HG02840 (cell line): Measurements from ENCODE around the gene MAPK10.
"Not testable (repeated sequence)": the region's sequence is repeated elsewhere in the genome, so short reads cannot be mapped to it uniquely, and the experiment has no call there.

ENCODE experiments used
- ATAC-seq: cut with Tn5 transposase; IDR thresholded peaks from one replicate; pipeline ENCODE4 v1.9.1; 2021; ENCODE audit warnings: mild to moderate bottlenecking, moderate library complexity, moderate number of reproducible peaks; ENCODE audit not compliant: unreplicated experiment, low FRiP score

MAPK10 gene

DNA sequence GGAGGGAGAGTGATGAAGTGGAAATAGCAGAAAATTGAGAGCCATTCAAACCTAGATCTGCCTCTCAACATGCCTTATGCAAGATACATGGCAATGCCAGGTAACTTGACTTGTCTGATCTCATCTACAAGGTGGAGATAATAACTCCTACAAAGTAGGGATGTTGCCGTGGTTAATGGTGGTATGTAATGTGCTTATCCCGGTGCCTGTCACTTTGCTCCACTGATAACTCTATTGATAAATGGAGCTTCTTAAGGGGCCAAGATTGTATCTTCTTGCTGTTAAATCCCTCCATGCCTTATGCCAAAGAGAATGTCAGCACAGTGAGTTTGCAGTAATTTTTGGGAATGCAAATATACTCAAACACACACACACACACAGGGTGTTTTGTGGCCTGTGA, 355.8 kb downstream of the MAPK10 start:
- ATAC-seq: no peak

DNA sequence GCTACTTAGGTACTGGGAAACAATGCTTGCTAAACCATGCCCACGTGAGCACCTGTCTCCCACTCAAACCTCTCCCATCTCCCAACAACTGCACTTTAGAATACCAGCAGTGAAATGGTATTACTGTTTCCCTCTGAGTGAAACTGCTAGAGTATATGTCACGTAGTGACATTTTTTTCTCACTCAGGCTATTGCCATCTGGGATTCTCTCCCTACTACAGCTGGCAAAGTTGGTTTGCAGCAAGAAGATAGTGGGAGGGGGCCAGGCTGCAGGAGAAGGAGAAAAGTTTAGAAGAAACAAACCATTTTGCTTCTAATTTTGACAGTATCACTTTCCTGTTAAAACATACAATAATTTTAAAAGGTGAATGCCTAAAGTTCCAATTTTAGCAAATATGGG, 358.3 kb downstream of the MAPK10 start:
- ATAC-seq: no peak

DNA sequence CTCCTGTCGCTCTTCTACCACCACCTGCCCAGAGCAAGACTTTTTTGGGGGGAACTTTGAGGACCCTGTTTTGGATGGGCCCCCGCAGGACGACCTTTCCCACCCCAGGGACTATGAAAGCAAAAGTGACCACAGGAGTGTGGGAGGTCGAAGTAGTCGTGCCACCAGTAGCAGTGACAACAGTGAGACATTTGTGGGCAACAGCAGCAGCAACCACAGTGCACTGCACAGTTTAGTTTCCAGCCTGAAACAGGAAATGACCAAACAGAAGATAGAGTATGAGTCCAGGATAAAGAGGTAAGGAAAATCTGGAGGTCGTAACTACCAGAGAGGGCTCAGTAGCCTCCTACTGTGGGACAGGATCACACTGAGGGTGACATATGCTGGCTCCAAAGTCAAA, 364.5 kb downstream of the MAPK10 start:
- ATAC-seq: no peak

DNA sequence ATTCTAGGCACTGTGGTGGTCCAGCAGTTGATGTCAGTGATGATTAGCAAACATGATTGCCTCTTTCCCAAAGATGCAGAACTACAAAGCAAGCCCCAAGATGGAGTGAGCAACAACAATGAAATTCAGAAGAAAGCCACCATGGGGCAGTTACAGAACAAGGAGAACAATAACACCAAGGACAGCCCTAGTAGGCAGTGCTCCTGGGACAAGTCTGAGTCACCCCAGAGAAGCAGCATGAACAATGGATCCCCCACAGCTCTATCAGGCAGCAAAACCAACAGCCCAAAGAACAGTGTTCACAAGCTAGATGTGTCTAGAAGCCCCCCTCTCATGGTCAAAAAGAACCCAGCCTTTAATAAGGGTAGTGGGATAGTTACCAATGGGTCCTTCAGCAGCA, 365.3 kb downstream of the MAPK10 start:
- no peak for ATAC-seq

DNA sequence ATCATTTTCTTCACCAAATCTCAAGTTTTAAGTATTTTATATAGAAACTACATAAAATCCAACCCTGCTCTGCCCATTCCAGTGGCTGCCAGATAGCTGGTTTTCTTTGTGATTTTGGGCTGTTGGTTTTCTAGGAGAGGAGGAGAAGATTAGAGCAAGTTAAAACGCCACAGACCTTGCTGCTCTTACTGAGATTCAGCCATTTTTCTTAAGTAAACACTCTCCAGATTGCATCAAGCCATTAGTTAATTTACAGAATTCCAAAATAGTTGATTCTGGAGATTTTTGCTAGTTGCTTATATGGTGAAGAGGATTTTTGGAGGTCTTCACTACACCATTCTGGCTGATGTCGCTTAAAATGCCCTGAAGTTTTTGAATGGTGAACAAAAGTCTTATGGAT, 366.2 kb downstream of the MAPK10 start:
- ATAC-seq: no peak

DNA sequence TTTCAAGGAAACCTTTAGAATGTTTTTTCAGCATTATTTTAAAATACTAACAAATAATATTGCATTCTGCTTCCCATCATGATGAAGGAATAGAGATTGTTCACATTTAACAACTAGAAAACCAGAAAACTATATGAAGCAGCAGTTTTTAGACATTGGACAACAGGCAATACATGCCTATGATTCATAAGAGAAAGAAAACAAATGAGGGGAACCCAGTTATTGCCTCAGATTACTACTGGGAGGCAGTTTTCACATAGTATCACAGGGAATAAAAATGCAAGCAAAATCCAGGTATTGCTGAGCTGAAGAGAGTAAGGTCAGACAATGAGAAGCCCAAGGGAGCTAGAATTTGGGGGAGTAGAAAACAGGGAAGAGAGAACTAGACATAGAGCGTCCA, 373.6 kb downstream of the MAPK10 start:
- ATAC-seq: no peak

DNA sequence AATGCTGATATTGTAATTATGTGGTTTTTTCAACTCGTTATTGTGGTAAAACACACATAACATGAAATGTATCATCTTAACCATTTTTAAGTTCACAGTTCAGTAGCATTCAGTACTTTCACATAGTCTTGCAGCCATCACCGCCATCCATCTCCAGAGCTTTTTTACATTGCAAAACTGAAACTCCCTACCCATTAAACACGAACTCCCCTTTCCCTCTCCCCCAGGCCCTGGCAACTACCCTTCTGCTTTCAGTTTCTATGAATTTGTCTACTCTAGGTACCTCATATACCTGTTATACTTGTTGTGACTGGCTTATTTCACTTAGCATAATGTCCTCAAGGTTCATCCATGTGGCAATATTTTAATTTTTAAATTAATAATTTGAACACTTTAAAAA, 380.6 kb downstream of the MAPK10 start:
- peak; percentile 85 for ATAC-seq

DNA sequence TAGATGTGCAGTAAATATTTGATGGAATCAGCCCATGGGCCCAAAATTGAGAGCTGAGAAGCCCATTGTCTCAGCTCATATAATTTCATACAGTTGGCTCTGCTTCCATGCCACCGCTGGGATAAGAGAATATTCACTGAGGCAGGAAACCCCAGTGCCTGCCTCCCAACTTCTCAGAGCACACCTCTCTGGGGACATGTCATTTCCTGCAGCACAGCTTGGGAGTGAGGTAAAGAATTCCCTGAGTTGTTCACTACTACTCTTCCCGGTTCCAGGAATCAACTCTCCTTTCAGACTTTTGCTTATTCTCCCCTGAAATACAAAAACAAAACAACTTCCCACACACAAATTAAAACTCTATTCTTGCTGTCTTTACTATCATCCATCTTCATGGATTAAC, 389.3 kb downstream of the MAPK10 start:
- no peak for ATAC-seq

DNA sequence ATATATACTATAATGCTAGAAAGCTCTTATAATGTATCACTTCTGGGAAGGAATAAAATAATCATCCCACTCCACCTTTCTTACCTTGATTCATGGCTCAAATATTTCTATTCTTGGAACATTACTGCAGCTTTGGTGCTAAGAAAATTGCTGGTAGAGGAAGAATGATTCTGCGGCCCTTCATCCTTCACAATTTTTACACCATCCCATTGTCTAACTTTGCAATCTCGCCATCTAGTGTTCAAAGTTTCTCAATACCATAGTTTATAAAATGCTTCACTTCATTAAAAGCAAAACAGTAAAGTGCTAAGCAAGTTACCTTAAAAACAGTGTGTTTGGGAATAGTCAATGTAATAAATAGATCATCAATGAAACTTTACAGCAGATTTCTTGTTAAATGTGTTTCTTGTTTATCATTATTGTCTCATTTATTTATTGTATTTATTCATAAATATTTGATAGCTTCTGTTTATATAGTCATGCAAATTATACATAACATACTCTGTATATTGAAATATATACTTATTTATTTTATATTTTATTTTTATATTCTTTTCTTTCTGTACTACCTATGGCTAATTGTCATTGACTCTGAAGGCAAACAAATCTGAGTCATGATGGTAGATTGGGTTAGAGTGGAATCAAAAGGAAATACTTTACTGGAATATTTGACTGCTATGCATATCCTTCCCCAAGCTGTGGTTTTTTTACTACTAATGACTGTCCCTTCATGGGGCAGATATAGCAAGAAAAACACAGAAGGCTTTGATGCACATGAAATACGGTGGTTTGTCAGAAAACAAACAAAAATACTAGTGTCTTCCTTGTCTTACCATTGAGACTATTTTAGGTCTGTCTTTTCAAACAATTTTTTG, 390.7 kb downstream of the MAPK10 start:
- ATAC-seq: no peak

DNA sequence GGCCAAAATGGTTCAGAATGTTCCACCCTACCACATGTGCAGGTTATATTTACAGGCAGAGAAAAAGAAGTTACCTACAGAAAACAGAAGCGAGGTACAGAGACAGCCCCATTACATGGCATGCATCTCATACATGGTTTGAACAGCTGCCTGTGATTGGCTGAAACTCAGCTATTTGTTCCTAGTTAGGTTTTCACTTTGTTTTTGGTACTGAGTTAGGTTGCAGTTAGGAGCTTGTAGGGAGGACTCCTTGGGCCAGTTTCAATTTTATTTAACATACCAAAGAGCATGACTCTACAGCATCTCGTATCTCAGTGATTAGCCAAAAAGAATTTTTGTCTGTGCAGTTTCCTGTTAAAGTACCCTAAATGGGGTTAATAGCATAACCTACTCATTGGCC, 392.0 kb downstream of the MAPK10 start:
- ATAC-seq: no peak

DNA sequence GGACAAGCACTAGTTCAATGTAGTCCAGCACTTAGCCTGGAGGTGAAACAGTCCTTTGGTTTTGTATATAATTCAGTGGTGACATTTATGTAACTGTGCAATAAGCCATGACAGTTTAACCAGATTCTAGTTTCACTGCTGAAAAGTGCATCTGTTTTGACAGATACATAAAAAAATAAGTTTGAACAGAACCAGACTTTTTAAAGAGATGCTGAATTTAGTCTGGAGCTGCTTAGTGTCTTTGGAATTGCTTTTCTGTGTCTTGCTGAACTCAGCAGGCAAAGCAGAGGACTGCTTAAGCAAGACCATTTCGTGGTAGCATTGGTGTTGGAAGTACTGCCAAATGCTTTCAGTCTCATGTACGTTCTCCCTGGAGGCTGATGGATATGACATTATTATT, 393.5 kb downstream of the MAPK10 start:
- no peak for ATAC-seq

DNA sequence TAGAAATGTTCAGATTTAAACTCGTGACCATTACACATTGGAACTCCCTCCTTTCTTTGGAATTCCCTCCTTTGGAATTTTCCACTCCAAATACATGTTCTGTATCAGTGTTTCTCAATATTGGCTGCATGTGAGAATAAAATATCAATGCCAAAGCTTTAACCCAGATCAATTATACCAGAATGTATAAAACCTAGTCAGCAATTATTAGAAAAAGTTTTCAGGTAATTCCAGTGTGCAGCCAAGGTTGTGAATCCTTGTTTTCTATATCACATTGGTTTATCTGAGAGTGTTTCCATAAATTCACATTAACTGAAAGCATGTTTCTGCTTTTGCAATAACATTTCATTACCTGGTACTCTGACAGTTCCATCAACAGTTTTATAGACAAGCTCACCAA, 394.3 kb downstream of the MAPK10 start:
- ATAC-seq: no peak

DNA sequence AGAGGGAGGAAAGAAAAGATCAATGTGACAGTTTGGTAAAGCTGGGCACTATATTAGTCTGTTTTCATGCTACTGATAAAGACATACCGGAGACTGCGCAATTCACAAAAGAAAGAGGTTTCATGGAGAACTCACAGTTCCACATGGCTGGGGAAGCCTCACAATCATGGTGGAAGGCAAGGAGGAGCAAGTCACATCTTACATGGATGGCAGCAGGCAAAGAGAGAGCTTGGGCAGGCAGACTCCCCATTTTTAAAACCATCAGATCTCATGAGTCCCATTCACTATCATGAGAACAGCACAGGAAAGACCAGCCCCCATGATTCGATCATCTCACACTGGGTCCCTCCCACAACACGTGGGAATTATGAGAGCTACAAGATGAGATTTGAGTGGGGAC, 394.8 kb downstream of the MAPK10 start:
- not testable (repeated sequence) for ATAC-seq

DNA sequence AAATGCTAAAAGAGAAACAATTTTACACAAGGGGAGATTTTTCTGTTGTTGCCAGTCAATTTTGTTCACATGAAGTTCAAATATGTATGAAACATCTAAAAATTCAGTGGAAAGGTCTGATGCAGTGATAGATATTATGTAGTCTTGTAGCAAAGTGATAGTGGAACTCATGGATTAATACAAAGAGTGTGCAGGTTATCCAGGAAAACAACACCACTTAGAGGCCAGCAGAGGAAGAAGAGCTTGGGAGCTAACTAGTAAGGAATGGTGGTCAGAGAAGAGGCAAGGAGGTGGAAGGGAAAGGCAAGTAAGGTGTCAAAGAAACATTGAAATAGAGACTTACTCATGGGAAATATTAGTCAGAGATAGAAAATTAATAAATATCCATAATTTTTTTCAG, 395.6 kb downstream of the MAPK10 start:
- no peak for ATAC-seq

DNA sequence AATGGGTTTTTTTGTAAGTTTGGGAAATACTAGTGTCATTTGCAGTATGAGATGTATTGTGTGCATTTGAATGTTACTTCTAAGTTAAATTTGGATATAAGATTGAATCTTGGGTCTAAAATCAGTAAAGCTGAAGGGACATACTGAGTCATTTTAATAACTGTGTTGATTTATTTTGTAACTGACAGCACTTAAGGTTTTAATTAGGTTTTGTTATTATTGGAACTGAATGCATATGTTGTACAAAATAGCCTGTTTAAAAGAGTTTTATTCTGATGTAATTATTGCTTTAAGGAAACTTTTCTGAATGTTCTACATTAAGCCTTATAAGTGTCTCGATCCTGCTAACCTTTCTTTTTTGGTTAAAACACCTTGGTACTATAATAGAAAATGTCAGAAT, 396.6 kb downstream of the MAPK10 start:
- no peak for ATAC-seq

DNA sequence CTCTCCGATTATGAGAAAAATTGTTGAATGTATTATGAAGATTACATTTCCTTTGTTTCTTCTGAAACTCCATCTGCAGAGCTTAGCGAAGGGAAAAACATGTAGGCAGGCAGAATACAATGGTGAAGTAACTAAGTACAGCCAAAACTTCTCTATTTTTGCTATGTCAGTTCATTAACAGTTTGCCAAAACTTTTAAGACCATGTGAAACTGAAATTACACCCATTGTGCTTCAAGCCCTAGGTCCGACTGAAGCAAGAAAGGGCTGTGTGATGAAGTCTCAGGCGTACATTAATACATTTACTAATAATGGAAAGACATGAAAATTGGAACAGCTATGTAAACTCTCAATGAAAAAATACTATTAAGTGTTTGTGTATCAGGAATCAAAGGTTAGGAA, 398.0 kb downstream of the MAPK10 start:
- no peak for ATAC-seq

DNA sequence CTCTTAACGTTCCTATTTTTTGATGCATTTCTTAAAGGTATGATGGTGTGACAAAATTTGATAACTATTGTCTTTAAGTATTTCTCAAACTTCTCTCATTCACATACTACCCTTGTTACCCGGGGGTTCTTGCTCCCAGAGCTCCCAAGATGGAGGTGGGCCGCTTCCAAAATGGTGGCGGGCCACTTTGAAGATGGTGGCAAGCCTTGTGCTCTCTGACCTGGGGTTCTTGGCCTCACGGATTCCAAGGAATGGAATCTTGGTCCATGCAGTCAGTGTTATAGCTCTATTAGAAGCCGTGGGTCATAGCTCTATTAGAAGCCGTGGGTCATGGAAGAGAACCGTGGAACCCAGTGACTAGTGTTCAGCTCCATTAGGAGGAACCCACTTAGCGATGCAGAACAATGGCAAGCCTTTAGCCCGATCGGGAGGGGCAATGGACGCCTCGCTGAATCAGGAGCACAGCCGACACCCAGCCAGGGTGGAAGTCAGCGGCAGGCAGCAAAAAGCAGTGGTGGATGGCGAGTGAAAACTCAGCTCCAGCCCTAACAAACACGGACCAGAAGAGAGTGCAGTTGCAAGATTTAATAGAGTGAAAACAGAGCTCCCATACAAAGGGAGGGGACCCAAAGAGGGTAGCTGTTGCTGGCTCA, 403.4 kb downstream of the MAPK10 start:
- ATAC-seq: no peak

DNA sequence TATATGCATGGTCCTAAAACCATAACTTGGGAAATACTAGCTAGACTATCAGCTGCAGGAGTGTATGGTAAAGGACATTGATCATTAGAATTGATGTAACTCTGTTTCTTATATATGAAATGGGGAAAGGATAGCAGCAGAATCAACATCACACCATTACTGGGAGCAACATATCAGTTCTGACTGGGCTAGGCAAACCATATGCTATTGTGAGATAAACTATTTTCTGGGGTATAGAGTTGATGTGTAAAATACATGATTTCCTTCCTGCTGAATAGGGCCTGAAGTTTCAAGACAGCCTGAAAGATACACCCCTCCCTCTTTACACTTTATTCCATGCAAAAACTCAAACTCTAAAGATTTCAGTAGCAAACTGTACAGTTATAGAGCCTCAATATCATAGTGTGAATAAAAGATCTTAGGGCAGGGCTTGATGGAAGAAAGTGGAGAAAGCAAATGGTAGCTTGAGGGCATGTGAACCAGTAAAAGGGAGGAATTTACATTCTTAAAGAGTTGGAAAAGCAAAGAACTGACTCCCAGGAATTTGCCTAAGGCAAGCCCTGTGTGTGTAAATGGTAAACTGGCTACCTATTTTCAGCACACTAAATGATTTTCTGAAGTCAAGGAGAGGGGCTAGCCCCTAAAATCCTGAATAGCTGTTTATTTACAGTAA, 404.1 kb downstream of the MAPK10 start:
- ATAC-seq: no peak

DNA sequence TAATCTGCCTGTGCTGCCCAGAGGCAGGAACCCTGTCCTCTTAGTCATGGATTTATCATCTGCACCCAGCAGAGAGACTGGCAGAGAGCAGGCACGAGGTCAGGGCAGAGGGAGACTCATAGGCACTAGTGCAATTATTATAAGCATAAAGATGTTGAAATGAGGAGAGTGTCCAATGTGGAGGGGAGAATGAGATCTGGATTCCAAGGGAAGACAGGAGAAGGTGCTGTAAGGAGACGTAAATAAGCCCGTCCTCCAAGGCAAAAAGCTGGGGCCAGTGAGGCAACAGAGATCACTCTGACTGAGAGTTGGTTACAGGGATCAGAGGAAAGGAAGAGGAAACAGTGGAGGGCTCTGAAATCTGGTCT, 406.2 kb downstream of the MAPK10 start:
- ATAC-seq: no peak

DNA sequence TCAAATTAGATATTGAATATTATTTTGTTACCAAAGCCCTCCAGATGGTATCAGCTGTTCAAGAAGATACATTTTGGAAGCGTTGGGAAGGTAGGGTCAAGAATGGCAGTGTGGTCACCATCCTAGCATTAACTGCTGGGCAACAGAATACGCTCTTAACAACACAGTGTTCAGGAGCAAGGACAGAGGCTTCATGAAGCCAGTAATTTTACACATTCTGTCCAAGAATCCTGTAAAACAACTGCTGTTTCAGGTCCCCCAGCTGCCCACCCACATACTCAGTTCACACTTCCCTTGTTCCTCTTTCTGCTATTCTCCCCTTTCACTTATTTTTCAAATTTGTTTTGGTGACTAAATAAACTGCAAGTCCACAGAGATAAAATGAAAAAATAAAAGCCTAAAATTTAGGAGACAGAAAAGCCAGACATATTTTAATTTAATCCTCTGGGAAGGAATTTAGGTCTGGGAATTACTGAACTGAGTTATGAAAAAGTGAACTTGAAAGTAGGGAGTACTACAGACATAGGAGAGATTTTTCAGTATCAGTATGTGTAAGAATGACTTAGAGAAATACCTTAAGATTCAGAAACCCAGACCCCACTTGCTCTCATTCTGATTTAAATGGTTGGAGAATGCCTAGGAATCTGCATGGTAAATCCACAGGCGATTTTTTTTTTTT, 406.7 kb downstream of the MAPK10 start:
- ATAC-seq: no peak

DNA sequence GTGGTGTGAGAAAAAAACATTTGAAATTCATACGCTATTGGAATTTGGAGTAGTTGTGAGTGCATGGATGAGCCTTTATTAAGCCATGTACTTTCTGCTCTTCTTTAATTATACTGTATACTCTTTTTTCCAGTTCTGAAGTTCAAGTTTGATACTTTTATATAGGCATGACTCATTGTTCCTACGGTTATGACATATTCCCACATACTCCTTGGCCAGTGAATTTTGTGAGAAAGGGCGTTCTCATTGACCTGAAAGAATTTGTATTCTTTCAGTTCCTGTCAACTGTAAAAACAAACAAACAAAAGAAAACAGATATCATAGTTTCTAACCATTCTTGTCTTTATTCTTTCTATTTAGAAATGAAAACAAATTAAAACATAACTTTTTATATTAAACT, 407.3 kb downstream of the MAPK10 start:
- no peak for ATAC-seq
